Gastrocnemius medialis (tissue), 4 donors: ENCODE data around the gene SYMPK.

Experiments used
- CTCF ChIP-seq, 5 experiments: fragments of 450-650 bp in 3 of 5; fragments of 200-600 bp in 2 of 5; sonication (generic) in 2 of 5; IDR thresholded peaks in 4 of 5; conservative IDR thresholded peaks in 1 of 5; 1 replicate in 4 of 5; 2 replicates in 1 of 5; pipeline ENCODE4 v1.5.1; 2016 to 2019; ENCODE audit warnings: antibody characterized with exemption in 5 of 5, mild to moderate bottlenecking in 3 of 5, moderate library complexity in 3 of 5
- POLR2A ChIP-seq, 2 donors: fragments of 450-650 bp; IDR thresholded peaks; one replicate each; pipeline ENCODE4 v1.6.1; 2017; ENCODE audit warnings: antibody characterized with exemption in 2 of 2, mild to moderate bottlenecking in 2 of 2, moderate library complexity in 2 of 2

GRCh38 chr19:45890877-45891276 is 27.9 kb upstream of the SYMPK start:
- no peak for TF ChIP-seq CTCF (IDR thresholded peaks at IDR 0.05 in 4 of 5, conservative IDR thresholded peaks at IDR 0.05 in 1 of 5)
- no peak for TF ChIP-seq POLR2A (IDR thresholded peaks at IDR 0.05)
